ENCODE data around the gene CRELD2.

DNA sequence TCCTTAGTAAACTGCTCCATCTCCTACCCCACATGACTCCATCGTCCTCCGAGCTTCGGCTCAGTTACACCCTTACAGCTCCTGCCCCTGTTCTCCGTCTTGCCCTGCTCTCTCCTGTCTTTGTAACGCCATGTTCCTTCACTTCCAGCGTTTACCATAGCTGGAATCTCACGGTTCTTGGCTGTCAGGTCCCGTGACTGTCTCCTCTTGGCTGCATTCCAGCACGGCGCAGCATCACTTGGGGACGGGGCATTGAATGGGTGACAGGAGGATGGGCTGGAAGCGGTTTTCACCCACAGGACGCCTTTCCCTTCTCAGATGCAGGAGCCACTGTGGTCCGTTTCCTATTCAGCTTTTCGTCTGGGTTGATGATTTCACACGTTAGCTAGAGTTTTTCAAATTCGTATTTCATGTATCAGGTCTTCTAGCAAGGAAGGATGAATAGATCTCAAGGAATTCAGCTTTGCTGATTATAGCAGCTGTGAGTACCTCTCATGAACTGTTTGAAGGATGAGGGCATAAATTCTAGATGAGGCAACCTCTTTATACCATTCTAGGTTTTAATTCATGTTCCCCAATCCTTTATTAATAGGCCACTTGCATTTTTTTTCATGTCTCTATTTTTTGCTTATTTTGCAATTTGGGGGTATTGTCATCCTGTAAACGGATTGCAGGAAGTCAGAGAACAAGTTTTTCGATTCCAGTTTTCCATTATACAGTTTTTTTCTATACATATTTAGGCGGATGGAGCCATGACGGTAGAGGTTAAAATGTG lies 35.7 kb upstream of the CRELD2 start:
- TF ChIP-seq POLR2AphosphoS5 (IDR thresholded peaks at IDR 0.05), result no peak
- TF ChIP-seq, protein P1, sequence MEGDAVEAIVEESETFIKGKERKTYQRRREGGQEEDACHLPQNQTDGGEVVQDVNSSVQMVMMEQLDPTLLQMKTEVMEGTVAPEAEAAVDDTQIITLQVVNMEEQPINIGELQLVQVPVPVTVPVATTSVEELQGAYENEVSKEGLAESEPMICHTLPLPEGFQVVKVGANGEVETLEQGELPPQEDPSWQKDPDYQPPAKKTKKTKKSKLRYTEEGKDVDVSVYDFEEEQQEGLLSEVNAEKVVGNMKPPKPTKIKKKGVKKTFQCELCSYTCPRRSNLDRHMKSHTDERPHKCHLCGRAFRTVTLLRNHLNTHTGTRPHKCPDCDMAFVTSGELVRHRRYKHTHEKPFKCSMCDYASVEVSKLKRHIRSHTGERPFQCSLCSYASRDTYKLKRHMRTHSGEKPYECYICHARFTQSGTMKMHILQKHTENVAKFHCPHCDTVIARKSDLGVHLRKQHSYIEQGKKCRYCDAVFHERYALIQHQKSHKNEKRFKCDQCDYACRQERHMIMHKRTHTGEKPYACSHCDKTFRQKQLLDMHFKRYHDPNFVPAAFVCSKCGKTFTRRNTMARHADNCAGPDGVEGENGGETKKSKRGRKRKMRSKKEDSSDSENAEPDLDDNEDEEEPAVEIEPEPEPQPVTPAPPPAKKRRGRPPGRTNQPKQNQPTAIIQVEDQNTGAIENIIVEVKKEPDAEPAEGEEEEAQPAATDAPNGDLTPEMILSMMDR (IDR thresholded peaks at IDR 0.05), result no peak

All from prostate gland (tissue), 2 donors.